ENCODE data around the gene RAE1. TPM values are rescaled to one million over a fixed set of nuclear protein-coding genes. Genes with fewer than 3 reads are reported as not detected.

Gene RAE1
- total and polyA plus RNA-seq, 2 experiments from 2014 or later: 35.4 to 43.3 TPM

- no peaks in the 10 kb centered on the region for H3K27me3 ChIP-seq (ENCODE audit: insufficient read depth)
- no peak overlapping the region for H2AFZ ChIP-seq
- peaks cover 7% of the 10 kb centered on the region for H3K4me1 ChIP-seq (ENCODE audit: insufficient read depth)
- H3K9me2 ChIP-seq (ENCODE audit: insufficient read depth): no peaks in the 10 kb centered on the region
- H3K27ac ChIP-seq (ENCODE audit: low read depth): no peak overlapping the region
- H3K4me2 ChIP-seq: no peak overlapping the region
- Mint-ChIP-seq H3K27ac (no peak overlapping the region), H3K4me3 (no peak overlapping the region), H3K4me1 (peaks cover 16% of the 10 kb centered on the region), H3K9me3 (no peaks in the 10 kb centered on the region), H3K36me3 (ENCODE audit: low read depth) (peaks cover 65% of the 10 kb centered on the region), H3K27me3 (ENCODE audit: insufficient read depth, low read depth, poor library complexity) (peaks cover 17% of the 10 kb centered on the region)
- H4K20me1 ChIP-seq (replicated peaks; ENCODE audit: insufficient read depth): peaks cover 15% of the 10 kb centered on the region
- TF ChIP-seq JUNB (IDR thresholded peaks at IDR 0.05; ENCODE audit: unreplicated experiment) (no peak), STAT1 (IDR thresholded peaks at IDR 0.05; ENCODE audit: unreplicated experiment) (no peak), REST (IDR thresholded peaks at IDR 0.05; ENCODE audit: unreplicated experiment) (no peak), POLR2AphosphoS5 (IDR thresholded peaks at IDR 0.05; ENCODE audit: low read depth) (no peak), CREB1 (CRISPR knock-in tag; IDR thresholded peaks at IDR 0.05; ENCODE audit: low read depth) (no peak), ZNF462 (CRISPR knock-in tag; IDR thresholded peaks at IDR 0.05) (no peak), EZH2 (IDR thresholded peaks at IDR 0.05; ENCODE audit: low read depth, unreplicated experiment) (no peak), ZNF114 (CRISPR knock-in tag; IDR thresholded peaks at IDR 0.05) (no peak), EZH2phosphoT487 (IDR thresholded peaks at IDR 0.05; ENCODE audit: unreplicated experiment) (no peak), CTCF (conservative IDR thresholded peaks at IDR 0.05; ENCODE audit: low read depth in 2 of 2) (no peak), NANOG (IDR thresholded peaks at IDR 0.05; ENCODE audit: borderline replicate concordance) (no peak), ZNF331 (CRISPR knock-in tag; IDR thresholded peaks at IDR 0.05; ENCODE audit: low read depth) (no peak), ETS1 (IDR thresholded peaks at IDR 0.05) (no peak)
- no peak for ATAC-seq
- no peaks in the 10 kb centered on the region; the same call in 1 of the 2 replicates for H3K79me2 ChIP-seq (replicated peaks; ENCODE audit: insufficient read depth)
- no peak overlapping the region for H3K4me3 ChIP-seq
- DNase-seq (ENCODE audit: low spot score): no peak
- peaks cover 24% of the 10 kb centered on the region; the same call in 1 of the 2 replicates for H3K36me3 ChIP-seq (ENCODE audit: insufficient read depth)
- H3F3A ChIP-seq (replicated peaks; ENCODE audit: low read depth): no peaks in the 10 kb centered on the region
Measured at GRCh38 chr20:57378646-57379262, 27.7 kb downstream of the RAE1 start.
